Ramos (cell line): ENCODE results near the gene TET3.

Experiments
- in situ Hi-C: fragments of 300-500 bp; cut with MboI; formaldehyde crosslinking; loops from one replicate; pipeline ENCODE4 v1.14.3; 2022; ENCODE audit warnings: low sequenced_read_pairs; ENCODE audit not compliant: unreplicated experiment

TET3 gene

GRCh38 chr2:73985308-73986084, 786 bp downstream of the TET3 start:
- in situ Hi-C loops, result no loop called here

- in situ Hi-C loops, result no loop called here
Observed at GRCh38 chr2:73986085-73986681, 1.5 kb downstream of the TET3 start.

GRCh38 chr2:73987109-73987947, 2.6 kb downstream of the TET3 start:
- in situ Hi-C loops, result no loop called here

GRCh38 chr2:73987948-73988700, 3.4 kb downstream of the TET3 start:
- in situ Hi-C loops, result no loop called here

GRCh38 chr2:73989972-73990371, 5.3 kb downstream of the TET3 start:
- in situ Hi-C loops, result no loop called here

- in situ Hi-C loops, result no loop called here
Observed at GRCh38 chr2:73990531-73990930, 5.8 kb downstream of the TET3 start.

- in situ Hi-C loops, result no loop called here
Observed at GRCh38 chr2:73992036-73992435, 7.3 kb downstream of the TET3 start.

GRCh38 chr2:73993376-73993775, 8.7 kb downstream of the TET3 start:
- in situ Hi-C loops, result no loop called here

- in situ Hi-C loops, result no loop called here
Observed at GRCh38 chr2:73993778-73994177, 9.1 kb downstream of the TET3 start.

GRCh38 chr2:73994178-73994831, 9.6 kb downstream of the TET3 start:
- in situ Hi-C loops, result no loop called here

- in situ Hi-C loops, result no loop called here
Observed at GRCh38 chr2:73995810-73996209, 11.1 kb downstream of the TET3 start.

GRCh38 chr2:73997813-73998212, 13.1 kb downstream of the TET3 start:
- in situ Hi-C loops, result no loop called here

GRCh38 chr2:73998451-73998850, 13.7 kb downstream of the TET3 start:
- in situ Hi-C loops, result no loop called here

- in situ Hi-C loops, result no loop called here
Observed at GRCh38 chr2:73998933-73999332, 14.2 kb downstream of the TET3 start.

- in situ Hi-C loops, result no loop called here
Observed at GRCh38 chr2:73999881-74000597, 15.3 kb downstream of the TET3 start.

GRCh38 chr2:74000666-74001065, 16.0 kb downstream of the TET3 start:
- in situ Hi-C loops, result no loop called here

- in situ Hi-C loops, result no loop called here
Observed at GRCh38 chr2:74001121-74001520, 16.4 kb downstream of the TET3 start.

GRCh38 chr2:74001781-74002504, 17.2 kb downstream of the TET3 start:
- in situ Hi-C loops, result no loop called here
